Upper lobe of right lung (tissue), 1 donor: ENCODE results near the gene SLC9A2. TPM values are rescaled to one million over a fixed set of nuclear protein-coding genes. Genes with fewer than 3 reads are reported as not detected.

Source experiments
- ATAC-seq: fragments of 200-7000 bp; cut with Tn5 transposase; one replicate; pipeline ENCODE4 v1.9.1; 2020; ENCODE audit warnings: mild to moderate bottlenecking, moderate library complexity
- DNase-seq: peaks from one replicate; pipeline ENCODE4 v3.0.0-alpha.2; 2020
- H3K27ac ChIP-seq: fragments of 200-600 bp; one replicate; pipeline ENCODE4 v1.8.0; 2022
- H3K27me3 ChIP-seq: fragments of 200-600 bp; one replicate; pipeline ENCODE4 v1.8.0; 2022; ENCODE audit warnings: mild to moderate bottlenecking
- H3K36me3 ChIP-seq: fragments of 200-600 bp; one replicate; pipeline ENCODE4 v1.8.0; 2022
- H3K4me1 ChIP-seq: fragments of 200-600 bp; one replicate; pipeline ENCODE4 v1.8.0; 2022
- H3K4me3 ChIP-seq: fragments of 200-600 bp; one replicate; pipeline ENCODE4 v1.8.0; 2022; ENCODE audit warnings: mild to moderate bottlenecking
- H3K9me3 ChIP-seq: fragments of 200-600 bp; one replicate; pipeline ENCODE4 v1.8.0; 2022
- intact Hi-C: fragments of 100-400 bp; cut with DNase I; formaldehyde crosslinking; loops from one replicate; pipeline ENCODE4 v1.11.0; 2022
- total RNA-seq: library from RNA; stranded (reverse); fragmentation: NEBNext Ultra II Directional; extraction: Animal tissue kit (Norgen Biotek cat#: 25700); gene quantifications from one replicate; pipeline ENCODE4 v1.2.1, GENCODE V29; 2021
- TF ChIP-seq, protein P1 (sequence below): fragments of 200-600 bp; IDR thresholded peaks from one replicate; pipeline ENCODE4 v1.8.0; 2022; ENCODE audit warnings: antibody characterized with exemption
- donor health status: DM: no; HTN: yes; CAD: no; lungs with severe emphysema.

The SLC9A2 gene
- total RNA-seq, 1 donor from 2014 or later: 0.58 TPM

DNA sequence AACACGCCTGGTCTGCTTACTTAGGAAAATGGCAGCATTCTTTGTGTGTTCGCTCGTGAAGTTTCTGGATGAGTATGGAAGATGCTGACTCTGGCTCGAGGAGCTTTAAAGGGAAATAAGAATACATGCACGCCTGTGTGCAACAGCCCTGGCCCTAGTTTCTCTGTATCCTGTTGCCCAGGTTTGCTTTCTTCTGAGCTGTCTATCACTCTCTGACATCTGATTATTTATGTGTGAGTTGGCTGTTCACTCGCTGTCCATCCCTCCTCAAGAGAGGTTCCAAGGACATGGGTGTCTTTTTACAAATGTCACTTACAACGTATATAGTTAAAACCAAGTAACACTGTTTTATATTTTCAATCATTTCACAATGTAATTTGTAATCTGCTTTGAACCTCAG is 16.0 kb downstream of the SLC9A2 start:
- intact Hi-C loops: no loop called here
- no peak overlapping the region for H3K27ac ChIP-seq
- DNase-seq (no peak), ATAC-seq (no peak)
- H3K36me3 ChIP-seq: no peaks in the 10 kb centered on the region
- H3K9me3 ChIP-seq: no peaks in the 10 kb centered on the region
- no peaks in the 10 kb centered on the region for H3K4me1 ChIP-seq
- TF ChIP-seq, protein P1, sequence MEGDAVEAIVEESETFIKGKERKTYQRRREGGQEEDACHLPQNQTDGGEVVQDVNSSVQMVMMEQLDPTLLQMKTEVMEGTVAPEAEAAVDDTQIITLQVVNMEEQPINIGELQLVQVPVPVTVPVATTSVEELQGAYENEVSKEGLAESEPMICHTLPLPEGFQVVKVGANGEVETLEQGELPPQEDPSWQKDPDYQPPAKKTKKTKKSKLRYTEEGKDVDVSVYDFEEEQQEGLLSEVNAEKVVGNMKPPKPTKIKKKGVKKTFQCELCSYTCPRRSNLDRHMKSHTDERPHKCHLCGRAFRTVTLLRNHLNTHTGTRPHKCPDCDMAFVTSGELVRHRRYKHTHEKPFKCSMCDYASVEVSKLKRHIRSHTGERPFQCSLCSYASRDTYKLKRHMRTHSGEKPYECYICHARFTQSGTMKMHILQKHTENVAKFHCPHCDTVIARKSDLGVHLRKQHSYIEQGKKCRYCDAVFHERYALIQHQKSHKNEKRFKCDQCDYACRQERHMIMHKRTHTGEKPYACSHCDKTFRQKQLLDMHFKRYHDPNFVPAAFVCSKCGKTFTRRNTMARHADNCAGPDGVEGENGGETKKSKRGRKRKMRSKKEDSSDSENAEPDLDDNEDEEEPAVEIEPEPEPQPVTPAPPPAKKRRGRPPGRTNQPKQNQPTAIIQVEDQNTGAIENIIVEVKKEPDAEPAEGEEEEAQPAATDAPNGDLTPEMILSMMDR: no peak
- H3K27me3 ChIP-seq: no peaks in the 10 kb centered on the region
- H3K4me3 ChIP-seq: no peak overlapping the region

- DNase-seq (no peak), ATAC-seq (no peak)
- Histone ChIP-seq H3K36me3 (no peaks in the 10 kb centered on the region), H3K27me3 (no peaks in the 10 kb centered on the region), H3K9me3 (no peaks in the 10 kb centered on the region), H3K4me1 (no peaks in the 10 kb centered on the region), H3K27ac (no peak overlapping the region), H3K4me3 (no peak overlapping the region)
- TF ChIP-seq, protein P1: no peak
- intact Hi-C loops: no loop called here
Observed at GRCh38 chr2:102636283-102636907, 17.0 kb downstream of the SLC9A2 start.

DNA sequence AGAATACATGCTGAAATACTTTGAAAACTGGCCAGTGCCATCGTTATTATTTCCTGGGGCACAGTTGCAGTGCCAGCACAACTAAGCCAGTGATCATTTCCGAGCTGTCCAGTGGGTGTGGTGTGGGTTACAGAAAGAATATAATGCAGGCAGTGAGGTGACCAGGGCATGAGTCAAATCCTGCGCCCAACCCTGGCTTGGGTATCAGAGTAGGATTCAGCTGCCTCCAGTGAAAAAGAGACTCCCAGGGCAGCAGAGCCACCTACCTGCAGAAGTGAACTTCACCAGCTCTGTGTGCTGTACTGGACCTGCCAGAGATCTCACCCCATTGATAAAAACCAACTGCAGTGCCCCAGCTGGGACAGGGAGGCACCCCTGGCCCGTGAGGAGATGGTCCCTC is 18.0 kb downstream of the SLC9A2 start:
- Histone ChIP-seq H3K4me1 (no peaks in the 10 kb centered on the region), H3K27ac (no peak overlapping the region), H3K27me3 (no peaks in the 10 kb centered on the region), H3K9me3 (no peaks in the 10 kb centered on the region), H3K4me3 (no peak overlapping the region), H3K36me3 (no peaks in the 10 kb centered on the region)
- DNase-seq: no peak
- TF ChIP-seq, protein P1: no peak
- no peak for ATAC-seq
- intact Hi-C loops: no loop called here

GRCh38 chr2:102639429-102639828 is 20.1 kb downstream of the SLC9A2 start:
- H3K9me3 ChIP-seq: no peaks in the 10 kb centered on the region
- intact Hi-C loops: no loop called here
- ATAC-seq: no peak
- TF ChIP-seq, protein P1: no peak
- no peak overlapping the region for H3K27ac ChIP-seq
- H3K4me3 ChIP-seq: no peak overlapping the region
- no peak for DNase-seq
- no peaks in the 10 kb centered on the region for H3K36me3 ChIP-seq
- no peaks in the 10 kb centered on the region for H3K27me3 ChIP-seq
- H3K4me1 ChIP-seq: no peaks in the 10 kb centered on the region

DNA sequence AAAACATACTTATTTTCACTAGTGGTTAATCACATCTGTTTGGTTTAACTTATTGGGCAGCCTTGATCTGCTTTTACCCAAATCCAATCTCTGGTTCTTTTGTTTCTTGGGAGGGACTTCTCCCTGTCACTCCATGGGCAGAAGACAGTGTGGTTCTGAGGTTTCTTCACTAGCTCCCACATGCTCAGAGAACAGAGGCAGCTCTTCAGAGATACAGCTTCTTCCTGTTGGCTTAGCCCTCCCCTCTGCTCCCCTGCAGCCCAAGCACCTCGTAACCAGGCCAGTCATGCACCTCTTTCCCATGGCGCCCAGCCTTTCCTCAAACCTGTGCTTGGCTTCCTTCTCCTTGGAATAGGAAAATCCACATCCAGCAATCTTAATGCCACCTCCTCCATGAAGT is 32.8 kb downstream of the SLC9A2 start:
- H3K36me3 ChIP-seq: no peaks in the 10 kb centered on the region
- ATAC-seq: no peak
- no peak overlapping the region for H3K27ac ChIP-seq
- H3K27me3 ChIP-seq: no peaks in the 10 kb centered on the region
- no peaks in the 10 kb centered on the region for H3K9me3 ChIP-seq
- no peaks in the 10 kb centered on the region for H3K4me1 ChIP-seq
- H3K4me3 ChIP-seq: no peak overlapping the region
- DNase-seq: no peak
- intact Hi-C loops: no loop called here
- TF ChIP-seq, protein P1: no peak

DNA sequence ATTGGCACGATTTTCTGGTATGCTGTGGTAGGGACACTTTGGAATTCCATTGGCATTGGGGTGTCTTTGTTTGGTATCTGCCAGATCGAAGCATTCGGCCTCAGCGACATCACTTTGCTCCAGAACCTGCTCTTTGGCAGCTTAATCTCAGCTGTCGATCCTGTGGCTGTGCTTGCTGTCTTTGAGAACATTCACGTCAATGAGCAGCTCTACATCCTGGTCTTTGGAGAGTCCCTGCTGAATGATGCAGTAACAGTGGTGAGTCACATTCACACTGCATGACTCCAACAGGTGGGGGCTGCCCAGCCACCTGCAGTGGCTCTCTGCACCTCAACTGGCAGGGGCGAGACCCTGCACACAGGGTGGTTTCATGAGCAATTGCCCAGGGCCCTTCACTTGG is 38.4 kb downstream of the SLC9A2 start:
- Histone ChIP-seq H3K4me1 (no peaks in the 10 kb centered on the region), H3K9me3 (no peaks in the 10 kb centered on the region), H3K36me3 (no peaks in the 10 kb centered on the region), H3K27ac (no peak overlapping the region), H3K4me3 (no peak overlapping the region), H3K27me3 (no peaks in the 10 kb centered on the region)
- TF ChIP-seq, protein P1: no peak
- intact Hi-C loops: no loop called here
- ATAC-seq: no peak
- no peak for DNase-seq
